PC-3 (cell line): ENCODE data around the gene PRRT1B. TPM values are rescaled to one million over a fixed set of nuclear protein-coding genes. Genes with fewer than 3 reads are reported as not detected.

Source experiments
- ATAC-seq: fragments of 200-7000 bp; cut with Tn5 transposase; 2 replicates; pipeline ENCODE4 v1.9.1; 2020; ENCODE audit warnings: mild to moderate bottlenecking, moderate library complexity
- BruUV-seq: library from RNA; stranded (reverse); fragments of 400-500 nt; replicated peaks from 2 replicates; lab custom pipeline; 2021; lab: Mats Ljungman, UMichigan
- CTCF ChIA-PET: fragments of 300-600 bp; sonication (Branson Sonifier 250); formaldehyde crosslinking; loops from one replicate; lab custom pipeline; 2022; ENCODE audit warnings: antibody characterized with exemption; lab: Charles Lee
- POLR2A ChIA-PET: fragments of 300-600 bp; sonication (Branson Sonifier 250); formaldehyde crosslinking; loops from one replicate; lab custom pipeline; 2022; ENCODE audit warnings: antibody characterized with exemption; ENCODE audit not compliant: unreplicated experiment; lab: Charles Lee
- DNase-seq: peaks from one replicate; pipeline ENCODE4 v3.0.0-alpha.2; 2015
- H2AFZ ChIP-seq: fragments of 300-600 bp; sonication (generic); 2 replicates; pipeline ENCODE4 v1.6.0; 2016; ENCODE audit warnings: antibody characterized with exemption, low read length
- H3F3A ChIP-seq: fragments of 300-600 bp; sonication (generic); one replicate; pipeline ENCODE4 v1.6.0; 2017; ENCODE audit warnings: antibody characterized with exemption, low read length, control low read depth, mild to moderate bottlenecking; ENCODE audit not compliant: unreplicated experiment
- H3K27ac ChIP-seq: fragments of 300-600 bp; sonication (generic); 2 replicates; pipeline ENCODE4 v1.5.1; 2016; ENCODE audit warnings: mild to moderate bottlenecking, low read length
- H3K27me3 ChIP-seq: fragments of 300-600 bp; sonication (generic); 2 replicates; pipeline ENCODE4 v1.6.1; 2016; ENCODE audit warnings: low read length, mixed read lengths
- H3K36me3 ChIP-seq: fragments of 300-600 bp; sonication (generic); 2 replicates; pipeline ENCODE4 v1.6.1; 2016; ENCODE audit warnings: low read depth, mixed run types, low read length, mixed read lengths
- H3K4me1 ChIP-seq: fragments of 300-600 bp; sonication (generic); 2 replicates; pipeline ENCODE4 v1.5.1; 2016; ENCODE audit warnings: low read length; ENCODE audit not compliant: insufficient read depth
- H3K4me2 ChIP-seq: fragments of 300-600 bp; sonication (generic); 2 replicates; pipeline ENCODE4 v1.6.0; 2016; ENCODE audit warnings: low read length
- H3K4me3 ChIP-seq: fragments of 300-600 bp; sonication (generic); 2 replicates; pipeline ENCODE4 v1.5.1; 2016; ENCODE audit warnings: mild to moderate bottlenecking, low read length, mixed read lengths
- H3K79me2 ChIP-seq: fragments of 300-600 bp; sonication (generic); 2 replicates; pipeline ENCODE4 v1.6.1; 2017; ENCODE audit warnings: low read length, mixed read lengths
- H3K9ac ChIP-seq: fragments of 300-600 bp; sonication (generic); 2 replicates; pipeline ENCODE4 v1.6.0; 2016; ENCODE audit warnings: mild to moderate bottlenecking, low read length
- H3K9me2 ChIP-seq: fragments of 300-600 bp; sonication (generic); replicated peaks from 2 replicates; pipeline ENCODE4 v1.6.1; 2016; ENCODE audit warnings: mixed run types, low read length, mixed read lengths
- H3K9me3 ChIP-seq: fragments of 300-600 bp; sonication (generic); 2 replicates; pipeline ENCODE4 v1.6.1; 2016; ENCODE audit warnings: low read length, mixed read lengths
- H4K20me1 ChIP-seq: fragments of 300-600 bp; sonication (generic); 2 replicates; pipeline ENCODE4 v1.6.1; 2016; ENCODE audit warnings: low read length, mixed read lengths
- EZH2 ChIP-seq: fragments of 300-600 bp; sonication (generic); IDR thresholded peaks from one replicate; pipeline ENCODE4 v1.6.1; 2017; ENCODE audit warnings: antibody characterized with exemption, mild to moderate bottlenecking, low read length; ENCODE audit not compliant: unreplicated experiment
- EZH2phosphoT487 ChIP-seq: fragments of 300-600 bp; sonication (generic); IDR thresholded peaks from 2 replicates; pipeline ENCODE4 v1.6.1; 2018; ENCODE audit warnings: mild to moderate bottlenecking, antibody characterized with exemption, low read length, borderline replicate concordance
- intact Hi-C: fragments of 100-400 bp; cut with micrococcal nuclease; formaldehyde crosslinking; loops from 2 replicates; pipeline ENCODE4 v1.9.0; 2023
- total RNA-seq: library from RNA; depleted of rRNA; stranded (reverse); fragments of >200 nt; gene quantifications from 2 replicates; pipeline ENCODE4 v1.2.3, GENCODE V29; 2014
- TF ChIP-seq, protein P1 (sequence below): fragments of 300-600 bp; sonication (generic); conservative IDR thresholded peaks from 2 replicates; pipeline ENCODE4 v1.5.1; 2017; ENCODE audit warnings: antibody characterized with exemption, low read depth, mild to moderate bottlenecking, low read length

PRRT1B gene
- total RNA-seq, 1 experiment from 2014 or later, result not detected

- CTCF ChIA-PET, result no interaction called here
- TF ChIP-seq, protein P1, sequence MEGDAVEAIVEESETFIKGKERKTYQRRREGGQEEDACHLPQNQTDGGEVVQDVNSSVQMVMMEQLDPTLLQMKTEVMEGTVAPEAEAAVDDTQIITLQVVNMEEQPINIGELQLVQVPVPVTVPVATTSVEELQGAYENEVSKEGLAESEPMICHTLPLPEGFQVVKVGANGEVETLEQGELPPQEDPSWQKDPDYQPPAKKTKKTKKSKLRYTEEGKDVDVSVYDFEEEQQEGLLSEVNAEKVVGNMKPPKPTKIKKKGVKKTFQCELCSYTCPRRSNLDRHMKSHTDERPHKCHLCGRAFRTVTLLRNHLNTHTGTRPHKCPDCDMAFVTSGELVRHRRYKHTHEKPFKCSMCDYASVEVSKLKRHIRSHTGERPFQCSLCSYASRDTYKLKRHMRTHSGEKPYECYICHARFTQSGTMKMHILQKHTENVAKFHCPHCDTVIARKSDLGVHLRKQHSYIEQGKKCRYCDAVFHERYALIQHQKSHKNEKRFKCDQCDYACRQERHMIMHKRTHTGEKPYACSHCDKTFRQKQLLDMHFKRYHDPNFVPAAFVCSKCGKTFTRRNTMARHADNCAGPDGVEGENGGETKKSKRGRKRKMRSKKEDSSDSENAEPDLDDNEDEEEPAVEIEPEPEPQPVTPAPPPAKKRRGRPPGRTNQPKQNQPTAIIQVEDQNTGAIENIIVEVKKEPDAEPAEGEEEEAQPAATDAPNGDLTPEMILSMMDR, result no peak
- no peak for TF ChIP-seq EZH2phosphoT487
- no peak for TF ChIP-seq EZH2
These were observed 19.4 kb upstream of the PRRT1B start for GRCh38 chr9:131525643-131526565.

DNA sequence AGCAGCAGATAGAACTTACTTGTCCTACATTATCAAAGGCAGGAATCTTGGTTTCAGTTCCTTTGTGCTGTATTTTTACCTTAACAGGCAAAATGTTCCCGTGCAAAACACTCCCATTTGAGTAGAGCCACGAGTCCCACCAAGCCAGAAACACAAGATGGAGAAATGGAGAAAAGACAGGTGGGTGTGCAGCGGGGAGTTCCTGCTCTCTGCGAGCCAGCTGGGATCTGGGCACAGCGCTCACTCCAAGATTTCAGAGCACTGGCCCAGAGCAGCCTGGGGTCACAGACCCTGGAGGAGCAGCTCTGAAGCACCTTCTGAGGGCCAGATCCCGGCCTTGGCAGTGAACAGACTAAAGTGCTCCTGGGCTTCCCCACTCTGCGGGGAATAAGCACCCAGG, 17.1 kb upstream of the PRRT1B start:
- CTCF ChIA-PET, result no interaction called here
- BruUV-seq, result no TSS peak

More at GRCh38 chr9:131525643-131526565, 19.4 kb upstream of the PRRT1B start:
- no peak overlapping the region for H3K9ac ChIP-seq
- H3K36me3 ChIP-seq, result no peaks in the 10 kb centered on the region; the same call in 1 of the 2 replicates
- no peaks in the 10 kb centered on the region for H4K20me1 ChIP-seq
- H3K4me1 ChIP-seq, result peaks cover 7% of the 10 kb centered on the region; the same call in 1 of the 2 replicates
- H3K27me3 ChIP-seq, result no peaks in the 10 kb centered on the region
- no peak overlapping the region for H2AFZ ChIP-seq
- no peak for DNase-seq
- H3K4me2 ChIP-seq, result no peak overlapping the region
- intact Hi-C loops, result no loop called here
- H3K27ac ChIP-seq, result no peak overlapping the region
- no peaks in the 10 kb centered on the region for H3K9me3 ChIP-seq
- no TSS peak for BruUV-seq
- POLR2A ChIA-PET, result no interaction called here
- H3K4me3 ChIP-seq, result no peak overlapping the region
- H3F3A ChIP-seq, result no peaks in the 10 kb centered on the region
- no peak for ATAC-seq
- peaks cover 8% of the 10 kb centered on the region for H3K79me2 ChIP-seq
- no peaks in the 10 kb centered on the region for H3K9me2 ChIP-seq

More for the DNA sequence above, 17.1 kb upstream of the PRRT1B start:
- H3K9me2 ChIP-seq, result no peaks in the 10 kb centered on the region
- POLR2A ChIA-PET, result no interaction called here
- H3K4me3 ChIP-seq, result no peak overlapping the region
- H3K9ac ChIP-seq, result no peak overlapping the region
- H3K36me3 ChIP-seq, result no peaks in the 10 kb centered on the region; the same call in 1 of the 2 replicates
- ATAC-seq, result no peak
- DNase-seq, result no peak
- intact Hi-C loops, result no loop called here
- no peak overlapping the region for H3K27ac ChIP-seq
- H3K9me3 ChIP-seq, result no peaks in the 10 kb centered on the region
- no peak overlapping the region for H3K4me2 ChIP-seq
- no peaks in the 10 kb centered on the region for H3K27me3 ChIP-seq
- TF ChIP-seq EZH2phosphoT487 (no peak), EZH2 (no peak)
- TF ChIP-seq, protein P1, result no peak
- H4K20me1 ChIP-seq, result no peaks in the 10 kb centered on the region
- no peak overlapping the region for H2AFZ ChIP-seq
- H3K79me2 ChIP-seq, result peaks cover 8% of the 10 kb centered on the region
- H3K4me1 ChIP-seq, result peaks cover 7% of the 10 kb centered on the region; the same call in 1 of the 2 replicates
- H3F3A ChIP-seq, result no peaks in the 10 kb centered on the region
